Panc1 (cell line): Measurements from ENCODE around the gene GAN. TPM values are rescaled to one million over a fixed set of nuclear protein-coding genes. Genes with fewer than 3 reads are reported as not detected.
"Not testable (repeated sequence)": the region's sequence is repeated elsewhere in the genome, so short reads cannot be mapped to it uniquely, and the experiment has no call there.

Experiments
- ATAC-seq: fragments of 200-7000 bp; cut with Tn5 transposase; 2 replicates; pipeline ENCODE4 v1.9.1; 2020; ENCODE audit warnings: mild to moderate bottlenecking, moderate library complexity
- BruUV-seq: library from RNA; stranded (reverse); fragments of 400-500 nt; replicated peaks from 2 replicates; lab custom pipeline; 2021; lab: Mats Ljungman, UMichigan
- CTCF ChIA-PET: fragments of 300-600 bp; sonication (Branson Sonifier 250); formaldehyde crosslinking; loops from one replicate; lab custom pipeline; 2022; ENCODE audit warnings: antibody characterized with exemption; lab: Charles Lee
- POLR2A ChIA-PET: fragments of 300-600 bp; sonication (Branson Sonifier 250); formaldehyde crosslinking; loops from one replicate; lab custom pipeline; 2022; ENCODE audit warnings: antibody characterized with exemption; lab: Charles Lee
- DNase-seq: peaks from one replicate; pipeline ENCODE4 v3.0.0-alpha.2; 2010; ENCODE audit warnings: low read depth, low spot score
- H3K27ac ChIP-seq: 2 replicates; pipeline ENCODE4 v1.5.1; 2011; ENCODE audit warnings: mild to moderate bottlenecking, low read length, inconsistent platforms
- H3K27me3 ChIP-seq: fragments of 200-500 bp; sonication (Bioruptor generic); 2 replicates; pipeline ENCODE4 v1.6.0; 2014; ENCODE audit warnings: low read length, inconsistent platforms; ENCODE audit not compliant: control insufficient read depth, insufficient read depth
- H3K36me3 ChIP-seq: fragments of 200-500 bp; sonication (Bioruptor generic); 2 replicates; pipeline ENCODE4 v1.5.1; 2014; ENCODE audit warnings: inconsistent platforms, mild to moderate bottlenecking, low read length, moderate library complexity; ENCODE audit not compliant: control insufficient read depth, insufficient read depth
- H3K4me1 ChIP-seq: 2 replicates; pipeline ENCODE4 v1.5.1; 2011; ENCODE audit warnings: inconsistent platforms, mild to moderate bottlenecking, low read length, moderate library complexity; ENCODE audit not compliant: control insufficient read depth, insufficient read depth
- H3K4me3 ChIP-seq, 2 experiments: 2 replicates each; pipeline ENCODE4 v1.5.1; 2011 to 2012; ENCODE audit warnings: low read depth in 2 of 2, low read length in 2 of 2, mild to moderate bottlenecking in 2 of 2, inconsistent platforms in 1 of 2, moderate library complexity in 1 of 2
- H3K9me3 ChIP-seq: fragments of 200-500 bp; sonication (Bioruptor generic); 2 replicates; pipeline ENCODE4 v1.5.1; 2014; ENCODE audit warnings: low read depth, mild to moderate bottlenecking, inconsistent platforms, low read length, moderate library complexity; ENCODE audit not compliant: control insufficient read depth, insufficient read depth
- POLR2AphosphoS5 ChIP-seq: IDR thresholded peaks from 2 replicates; pipeline ENCODE4 v1.6.1; 2012; ENCODE audit warnings: mild to moderate bottlenecking, low read depth, low read length, moderate library complexity
- REST ChIP-seq, 2 experiments: IDR thresholded peaks; 2 replicates each; pipeline ENCODE4 v1.6.1; 2011 to 2012; ENCODE audit warnings: low read depth in 2 of 2, control low read depth in 1 of 2, low read length in 1 of 2, mild to moderate bottlenecking in 1 of 2, moderate library complexity in 1 of 2; ENCODE audit not compliant: insufficient read depth in 1 of 2
- SIN3A ChIP-seq: IDR thresholded peaks from 2 replicates; pipeline ENCODE4 v1.6.1; 2012; ENCODE audit warnings: low read depth, mild to moderate bottlenecking, low read length, moderate library complexity, borderline replicate concordance; ENCODE audit not compliant: insufficient read depth
- TCF7L2 ChIP-seq: IDR thresholded peaks from 2 replicates; pipeline ENCODE4 v1.6.1; 2011; ENCODE audit warnings: mild to moderate bottlenecking, low read depth, low read length, inconsistent platforms
- in situ Hi-C: cut with HindIII; loops from 2 replicates; pipeline ENCODE4 v1.10.0; 2016; ENCODE audit warnings: low sequenced_read_pairs, low pct_unique_long_range_greater_than_20kb
- intact Hi-C: fragments of 100-400 bp; cut with micrococcal nuclease; formaldehyde crosslinking; loops from one replicate; pipeline ENCODE4 v1.10.0; 2022; ENCODE audit not compliant: unreplicated experiment
- total RNA-seq: library from RNA; stranded (reverse); gene quantifications from one replicate; pipeline ENCODE4 v1.2.1, GENCODE V29; 2021; ENCODE audit not compliant: unreplicated experiment

Gene GAN
- total RNA-seq, 1 experiment from 2014 or later: 9.1 TPM

GRCh38 chr16:81405002-81405401, 90.2 kb downstream of the GAN start:
- ATAC-seq, BruUV-seq, H3K4me3 ChIP-seq, H3K36me3 ChIP-seq, in situ Hi-C loops, DNase-seq, H3K9me3 ChIP-seq, H3K27me3 ChIP-seq: not testable (repeated sequence)
- CTCF ChIA-PET: interaction anchor here (0.8 to 1.8 kb wide), 2 partner anchors 14 to 292 kb away, joined by 4 to 6 read pairs; no protein-coding TSS in a partner anchor
- peak overlapping the region; percentile 90 for H3K27ac ChIP-seq
- intact Hi-C loops: loop anchor here (10.0 kb wide), 1 partner anchor 180 kb away; no protein-coding TSS in a partner anchor
- H3K4me1 ChIP-seq: peaks cover 35% of the 10 kb centered on the region
- POLR2A ChIA-PET: interaction anchor here (0.6 kb wide), 1 partner anchor 13 kb away, joined by 18 read pairs; no protein-coding TSS in a partner anchor

- intact Hi-C loops (loop anchor here (10.0 kb wide), 1 partner anchor 179 kb away; no protein-coding TSS in a partner anchor), in situ Hi-C loops (no loop called here)
- ATAC-seq (peak; percentile 83), DNase-seq (peak; percentile 90)
- no peaks in the 10 kb centered on the region for H3K36me3 ChIP-seq
- peak; percentile 67 for TF ChIP-seq TCF7L2
- TF ChIP-seq POLR2AphosphoS5: peak; percentile 47; the same call in 1 of the 2 replicates
- TF ChIP-seq SIN3A: no peak
- POLR2A ChIA-PET: interaction anchor here (0.6 kb wide), 2 partner anchors 13 to 243 kb away, joined by 14 to 18 read pairs; no protein-coding TSS in a partner anchor
- no TSS peak for BruUV-seq
- peak overlapping the region in 1 of 2 experiments; percentile 27; a peak in 3 of 4 replicates for H3K4me3 ChIP-seq
- H3K9me3 ChIP-seq: no peaks in the 10 kb centered on the region
- CTCF ChIA-PET: interaction anchor here (0.6 kb wide), 1 partner anchor 120 kb away, joined by 5 read pairs; no protein-coding TSS in a partner anchor
- peaks cover 37% of the 10 kb centered on the region for H3K4me1 ChIP-seq
- peak overlapping the region; percentile 90 for H3K27ac ChIP-seq
- no peaks in the 10 kb centered on the region for H3K27me3 ChIP-seq
Observed at GRCh38 chr16:81405702-81406113, 90.9 kb downstream of the GAN start.

- Histone ChIP-seq H3K36me3 (no peaks in the 10 kb centered on the region), H3K27me3 (no peaks in the 10 kb centered on the region), H3K4me3 (no peak overlapping the region), H3K27ac (no peak overlapping the region), H3K4me1 (peaks cover 33% of the 10 kb centered on the region), H3K9me3 (no peaks in the 10 kb centered on the region)
- ChIA-PET POLR2A (interaction anchor here (0.5 kb wide), 1 partner anchor 163 kb away, joined by 7 read pairs; no protein-coding TSS in a partner anchor), CTCF (no interaction called here)
- DNase-seq (no peak), ATAC-seq (no peak)
- TF ChIP-seq REST (IDR thresholded peaks at IDR 0.05; ENCODE audit: insufficient read depth in 1 of 2, low read depth in 2 of 2, low read length in 1 of 2): no peak
- no peak for TF ChIP-seq SIN3A
- intact Hi-C loops: loop anchor here (10.0 kb wide), 1 partner anchor 176 kb away; no protein-coding TSS in a partner anchor
- in situ Hi-C loops: no loop called here
- no TSS peak for BruUV-seq
Observed at GRCh38 chr16:81408409-81408950, 93.7 kb downstream of the GAN start.
